HL-60 (cell line): ENCODE data around the gene HOXB6.

Source experiments
- DNase-seq, 2 experiments: peaks; one replicate each; pipeline ENCODE4 v3.0.0-alpha.2; 2010 to 2020; ENCODE audit warnings: low read depth in 1 of 2, low spot score in 1 of 2
- H3K27ac ChIP-seq: fragments of 250-450 bp; sonication (Bioruptor Pico); replicated peaks from 2 replicates; pipeline ENCODE4 v1.5.1; 2020; ENCODE audit warnings: mild to moderate bottlenecking, moderate library complexity
- H3K27me3 ChIP-seq: fragments of 250-450 bp; sonication (Bioruptor Pico); 2 replicates; pipeline ENCODE4 v1.5.1; 2021; ENCODE audit warnings: mild to moderate bottlenecking, moderate library complexity; ENCODE audit not compliant: insufficient read depth, poor library complexity, severe bottlenecking
- H3K4me3 ChIP-seq: replicated peaks from 2 replicates; pipeline ENCODE4 v1.5.1; 2011; ENCODE audit warnings: mild to moderate bottlenecking, control low read depth, low read length; ENCODE audit not compliant: insufficient read depth
- CTCF ChIP-seq: IDR thresholded peaks from one replicate; pipeline ENCODE4 v1.5.1; 2011; ENCODE audit warnings: low read length, control low read depth, inconsistent platforms; ENCODE audit not compliant: insufficient read depth
- GABPA ChIP-seq: IDR thresholded peaks from 2 replicates; pipeline ENCODE4 v1.6.1; 2012; ENCODE audit warnings: low read depth
- POLR2AphosphoS5 ChIP-seq: IDR thresholded peaks from 2 replicates; pipeline ENCODE4 v1.6.1; 2012; ENCODE audit warnings: low read depth
- SPI1 ChIP-seq: IDR thresholded peaks from 2 replicates; pipeline ENCODE4 v1.6.1; 2012; ENCODE audit warnings: low read depth, mild to moderate bottlenecking, borderline replicate concordance
- TF ChIP-seq, protein P1 (sequence below): IDR thresholded peaks from 2 replicates; pipeline ENCODE4 v1.6.1; 2012; ENCODE audit warnings: low read depth; ENCODE audit not compliant: insufficient replicate concordance

The HOXB6 gene

GRCh38 chr17:48644910-48645557, 40.2 kb upstream of the HOXB6 start:
- DNase-seq: no peak
- TF ChIP-seq, protein P1, sequence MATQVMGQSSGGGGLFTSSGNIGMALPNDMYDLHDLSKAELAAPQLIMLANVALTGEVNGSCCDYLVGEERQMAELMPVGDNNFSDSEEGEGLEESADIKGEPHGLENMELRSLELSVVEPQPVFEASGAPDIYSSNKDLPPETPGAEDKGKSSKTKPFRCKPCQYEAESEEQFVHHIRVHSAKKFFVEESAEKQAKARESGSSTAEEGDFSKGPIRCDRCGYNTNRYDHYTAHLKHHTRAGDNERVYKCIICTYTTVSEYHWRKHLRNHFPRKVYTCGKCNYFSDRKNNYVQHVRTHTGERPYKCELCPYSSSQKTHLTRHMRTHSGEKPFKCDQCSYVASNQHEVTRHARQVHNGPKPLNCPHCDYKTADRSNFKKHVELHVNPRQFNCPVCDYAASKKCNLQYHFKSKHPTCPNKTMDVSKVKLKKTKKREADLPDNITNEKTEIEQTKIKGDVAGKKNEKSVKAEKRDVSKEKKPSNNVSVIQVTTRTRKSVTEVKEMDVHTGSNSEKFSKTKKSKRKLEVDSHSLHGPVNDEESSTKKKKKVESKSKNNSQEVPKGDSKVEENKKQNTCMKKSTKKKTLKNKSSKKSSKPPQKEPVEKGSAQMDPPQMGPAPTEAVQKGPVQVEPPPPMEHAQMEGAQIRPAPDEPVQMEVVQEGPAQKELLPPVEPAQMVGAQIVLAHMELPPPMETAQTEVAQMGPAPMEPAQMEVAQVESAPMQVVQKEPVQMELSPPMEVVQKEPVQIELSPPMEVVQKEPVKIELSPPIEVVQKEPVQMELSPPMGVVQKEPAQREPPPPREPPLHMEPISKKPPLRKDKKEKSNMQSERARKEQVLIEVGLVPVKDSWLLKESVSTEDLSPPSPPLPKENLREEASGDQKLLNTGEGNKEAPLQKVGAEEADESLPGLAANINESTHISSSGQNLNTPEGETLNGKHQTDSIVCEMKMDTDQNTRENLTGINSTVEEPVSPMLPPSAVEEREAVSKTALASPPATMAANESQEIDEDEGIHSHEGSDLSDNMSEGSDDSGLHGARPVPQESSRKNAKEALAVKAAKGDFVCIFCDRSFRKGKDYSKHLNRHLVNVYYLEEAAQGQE: no peak
- TF ChIP-seq SPI1 (no peak), GABPA (no peak), POLR2AphosphoS5 (no peak), CTCF (no peak)
- no peak overlapping the region for H3K4me3 ChIP-seq
- H3K27ac ChIP-seq: no peak overlapping the region
- peaks cover 81% of the 10 kb centered on the region for H3K27me3 ChIP-seq

DNA sequence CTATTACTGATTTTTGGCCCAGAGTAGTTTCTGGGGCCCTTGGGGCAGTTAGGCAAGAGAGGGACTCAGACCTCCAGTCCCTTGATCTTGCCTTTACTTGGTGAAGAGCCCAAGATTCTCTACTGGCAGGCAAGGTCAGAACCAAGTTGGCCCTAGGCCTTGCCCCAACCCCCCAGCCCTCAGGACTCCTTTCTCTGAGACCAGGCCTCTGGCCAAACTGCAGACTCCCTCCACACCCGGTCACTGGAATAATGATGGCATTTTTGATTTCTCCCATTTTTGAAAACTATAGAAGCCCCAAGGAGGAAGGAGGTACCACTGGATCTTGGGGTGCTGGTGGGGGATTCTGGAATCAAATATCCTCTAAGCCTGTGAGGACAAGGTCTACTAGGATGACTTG, 39.4 kb upstream of the HOXB6 start:
- no peak for DNase-seq
- Histone ChIP-seq H3K4me3 (no peak overlapping the region), H3K27me3 (peaks cover 75% of the 10 kb centered on the region), H3K27ac (no peak overlapping the region)
- TF ChIP-seq GABPA (no peak), POLR2AphosphoS5 (no peak), CTCF (no peak), SPI1 (no peak)
- TF ChIP-seq, protein P1: no peak

DNA sequence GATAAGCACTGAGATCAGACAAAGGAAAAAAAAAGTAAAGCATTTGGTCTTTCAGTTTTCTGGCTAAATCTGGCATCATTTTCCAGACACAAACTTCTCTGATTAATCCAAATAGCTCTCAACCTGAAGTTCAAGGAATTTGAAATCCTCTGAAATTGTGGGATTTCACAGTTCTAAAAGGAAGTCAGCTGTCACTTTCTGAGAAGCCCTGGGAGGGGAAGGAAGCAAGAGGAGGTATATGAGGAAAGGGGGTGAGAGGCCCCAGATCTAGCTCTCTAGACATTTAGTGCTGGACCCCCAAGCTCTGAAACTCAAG, 38.9 kb upstream of the HOXB6 start:
- TF ChIP-seq CTCF: no peak
- TF ChIP-seq SPI1: no peak
- no peak for TF ChIP-seq GABPA
- H3K27ac ChIP-seq: no peak overlapping the region
- H3K4me3 ChIP-seq: no peak overlapping the region
- H3K27me3 ChIP-seq: peaks cover 74% of the 10 kb centered on the region
- no peak for DNase-seq
